ENCODE results near the gene GCNT2.
"Not testable (repeated sequence)": the region's sequence is repeated elsewhere in the genome, so short reads cannot be mapped to it uniquely, and the experiment has no call there.

GCNT2 gene

DNA sequence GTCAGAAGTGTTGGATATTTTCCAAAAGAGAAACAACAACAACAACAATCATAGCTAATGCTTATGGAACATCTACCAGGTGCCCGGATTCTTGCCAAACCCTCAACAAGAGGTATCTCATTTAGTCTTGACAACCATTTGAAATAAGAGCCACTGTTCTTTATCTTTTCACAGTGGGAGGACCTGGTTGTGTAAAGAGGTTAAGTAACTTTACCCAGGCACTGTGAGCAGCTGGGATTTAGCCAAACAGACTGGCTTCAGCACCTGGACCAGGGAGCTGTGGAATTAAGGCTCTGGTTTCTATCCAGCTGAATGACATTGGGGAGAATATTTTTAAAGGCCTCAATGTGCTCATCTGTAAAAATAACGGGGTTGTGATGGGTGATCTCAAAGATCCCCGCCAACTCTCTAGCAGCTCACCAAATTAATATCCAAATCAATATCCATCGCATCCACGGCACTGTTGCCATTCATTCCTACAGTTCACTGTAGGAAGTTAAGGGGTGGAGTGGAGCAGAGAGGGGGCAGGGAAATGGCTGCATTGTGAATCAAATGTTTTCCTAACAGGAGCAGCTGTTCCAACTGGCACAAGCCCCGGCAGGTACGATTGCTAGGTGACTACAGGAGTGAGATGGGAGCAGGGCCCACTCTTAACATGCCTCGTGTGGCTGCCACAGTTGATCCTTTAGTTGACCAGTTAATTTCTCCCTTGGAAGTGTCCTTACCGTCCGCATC lies 61.8 kb downstream of the GCNT2 start:
- no peak for DNase-seq

GRCh38 chr6:10583509-10583901 lies 62.4 kb downstream of the GCNT2 start:
- no peak for DNase-seq

- DNase-seq: no peak
Observed at GRCh38 chr6:10584607-10585006, 63.5 kb downstream of the GCNT2 start.

- DNase-seq: no peak
Observed at GRCh38 chr6:10585209-10585845, 64.2 kb downstream of the GCNT2 start.

DNA sequence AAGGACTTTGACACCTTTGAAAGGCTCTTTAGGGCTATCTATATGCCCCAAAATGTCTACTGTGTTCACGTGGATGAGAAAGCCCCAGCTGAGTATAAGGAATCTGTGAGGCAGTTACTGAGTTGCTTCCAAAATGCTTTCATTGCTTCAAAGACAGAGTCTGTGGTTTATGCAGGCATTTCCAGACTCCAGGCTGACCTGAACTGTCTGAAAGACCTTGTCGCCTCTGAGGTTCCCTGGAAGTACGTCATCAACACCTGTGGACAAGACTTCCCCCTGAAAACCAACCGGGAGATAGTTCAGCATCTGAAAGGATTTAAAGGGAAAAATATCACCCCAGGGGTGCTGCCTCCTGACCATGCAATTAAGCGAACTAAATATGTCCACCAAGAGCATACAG lies 65.2 kb downstream of the GCNT2 start:
- no peak for DNase-seq

DNA sequence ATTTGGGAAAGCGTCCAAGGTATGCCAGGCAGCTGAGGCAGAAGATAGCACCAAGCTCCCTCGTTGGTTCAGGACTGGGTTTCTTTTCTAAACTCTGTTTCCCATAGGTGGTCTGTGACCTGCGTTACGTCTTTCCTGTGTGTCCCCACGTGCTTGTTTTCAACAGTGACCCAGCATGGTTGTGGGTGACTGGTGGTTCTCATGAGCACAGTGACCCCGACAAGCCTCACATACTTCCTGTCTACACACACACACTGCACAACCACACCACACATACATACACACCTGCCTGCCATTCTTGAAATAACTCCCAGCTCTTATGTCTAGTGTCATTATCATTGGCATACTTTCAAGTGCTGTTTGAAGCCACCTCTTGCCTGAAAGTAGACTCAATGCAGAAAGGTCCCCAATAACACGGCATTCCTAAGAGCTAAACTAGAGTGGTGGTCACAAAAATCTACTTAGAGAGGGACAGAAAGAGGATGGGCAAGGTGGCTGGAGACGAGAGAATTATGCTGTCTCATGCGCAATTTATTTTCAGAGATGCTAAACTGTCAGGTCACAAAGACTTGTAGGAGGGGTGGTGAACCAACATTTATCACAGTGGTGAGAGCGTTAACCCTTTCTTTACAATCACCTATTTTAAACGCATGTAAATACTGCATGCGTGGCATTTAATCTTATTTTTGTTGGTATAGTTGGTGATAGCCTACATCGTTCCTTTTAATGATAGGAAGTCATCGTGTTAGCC lies 66.7 kb downstream of the GCNT2 start:
- DNase-seq: no peak

DNA sequence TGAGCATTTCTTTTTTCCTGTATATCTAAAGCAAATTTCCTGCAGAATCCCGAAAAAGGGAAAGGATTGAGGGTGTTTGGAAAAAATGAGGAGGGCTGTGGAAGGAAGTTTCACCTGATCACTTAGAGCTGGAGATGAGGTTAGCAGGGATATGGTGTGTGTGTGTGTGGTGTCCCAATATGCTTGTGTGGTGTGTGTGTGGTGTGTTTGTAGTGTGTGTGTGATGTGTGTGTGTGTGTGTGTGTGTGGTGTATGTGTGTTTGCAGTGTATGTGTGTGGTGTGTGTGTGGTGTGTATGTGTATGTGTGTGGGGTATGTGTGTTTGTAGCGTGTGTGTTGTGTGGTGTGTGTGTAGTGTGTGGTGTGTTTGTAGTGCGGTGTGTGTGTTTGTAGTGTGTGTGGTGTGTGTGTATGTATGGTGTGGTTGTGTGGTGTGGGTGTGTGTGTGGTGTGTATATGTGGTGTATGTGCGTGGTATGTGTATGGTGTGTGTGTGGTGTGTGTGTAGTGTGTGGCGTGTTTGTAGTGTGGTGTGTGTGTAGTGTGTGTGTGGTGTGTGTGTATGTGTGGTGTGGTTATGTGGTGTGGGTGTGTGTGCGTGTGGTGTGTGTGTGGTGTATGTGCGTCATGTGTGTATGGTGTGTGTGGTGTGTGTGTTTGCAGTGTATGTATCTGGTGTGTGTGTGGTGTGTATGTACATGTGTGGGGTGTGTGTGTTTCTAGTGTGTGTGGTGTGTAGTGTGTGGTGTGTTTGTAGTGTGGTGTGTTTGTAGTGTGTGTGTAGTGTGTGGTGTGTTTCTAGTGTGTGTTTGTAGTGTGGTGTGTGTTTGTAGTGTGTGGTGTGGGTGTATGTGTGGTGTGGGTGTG lies 67.6 kb downstream of the GCNT2 start:
- DNase-seq: no peak

DNA sequence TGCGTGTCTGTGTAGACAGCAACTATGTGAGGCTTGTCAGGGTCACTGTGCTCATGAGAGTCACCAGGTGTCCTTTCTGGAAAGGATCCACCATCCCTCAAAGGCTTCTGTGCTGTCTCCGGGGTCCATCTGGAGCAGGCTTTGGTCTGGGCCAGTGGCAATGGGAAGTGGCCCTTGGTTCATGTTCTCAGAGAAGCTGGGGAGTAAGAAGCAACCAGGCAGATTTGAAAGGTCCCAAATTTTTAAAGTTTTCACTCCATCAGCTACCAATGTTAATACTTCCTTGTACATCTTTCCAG lies 68.2 kb downstream of the GCNT2 start:
- no peak for DNase-seq

GRCh38 chr6:10589983-10590382 lies 68.8 kb downstream of the GCNT2 start:
- no peak for DNase-seq

DNA sequence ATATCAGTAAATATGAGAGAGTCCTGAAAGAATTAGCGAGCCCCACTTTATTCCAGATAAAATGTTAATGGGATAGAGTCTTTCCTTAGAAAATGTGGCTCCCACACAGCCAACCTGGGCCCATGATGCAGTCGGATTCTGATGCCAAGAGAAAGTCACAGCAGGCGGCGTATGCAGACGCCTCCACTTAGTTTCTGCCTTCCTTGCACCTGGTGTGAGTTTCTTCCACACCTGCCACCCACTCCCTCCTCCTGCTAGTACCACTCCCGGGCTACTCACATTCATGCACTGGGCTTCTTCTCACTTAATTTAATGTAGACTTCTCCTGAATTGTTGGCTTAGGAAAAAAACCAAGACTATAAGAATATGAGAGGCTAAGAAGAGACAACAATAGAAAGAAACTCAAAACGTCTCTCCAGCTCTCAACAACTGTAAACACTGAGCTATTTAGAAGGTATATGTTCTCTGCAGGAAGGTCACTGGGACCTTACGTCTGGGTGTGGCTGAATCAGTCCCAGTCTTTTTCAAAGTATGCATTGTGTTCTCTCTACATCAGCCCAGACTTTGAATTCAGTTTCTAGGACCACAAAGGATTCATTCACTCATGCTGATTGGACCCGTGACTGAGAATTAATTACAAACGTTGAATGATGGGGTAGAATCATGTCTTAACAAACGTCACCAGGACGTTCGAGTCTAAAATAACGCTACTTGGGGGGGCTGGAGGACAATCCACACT lies 70.4 kb downstream of the GCNT2 start:
- no peak for DNase-seq

GRCh38 chr6:10595731-10596664 lies 74.8 kb downstream of the GCNT2 start:
- no peak for DNase-seq

- no peak for DNase-seq
Observed at GRCh38 chr6:10597499-10598001, 76.4 kb downstream of the GCNT2 start.

GRCh38 chr6:10598084-10598960 lies 77.2 kb downstream of the GCNT2 start:
- no peak for DNase-seq

GRCh38 chr6:10599046-10599445 lies 77.9 kb downstream of the GCNT2 start:
- DNase-seq: no peak

DNA sequence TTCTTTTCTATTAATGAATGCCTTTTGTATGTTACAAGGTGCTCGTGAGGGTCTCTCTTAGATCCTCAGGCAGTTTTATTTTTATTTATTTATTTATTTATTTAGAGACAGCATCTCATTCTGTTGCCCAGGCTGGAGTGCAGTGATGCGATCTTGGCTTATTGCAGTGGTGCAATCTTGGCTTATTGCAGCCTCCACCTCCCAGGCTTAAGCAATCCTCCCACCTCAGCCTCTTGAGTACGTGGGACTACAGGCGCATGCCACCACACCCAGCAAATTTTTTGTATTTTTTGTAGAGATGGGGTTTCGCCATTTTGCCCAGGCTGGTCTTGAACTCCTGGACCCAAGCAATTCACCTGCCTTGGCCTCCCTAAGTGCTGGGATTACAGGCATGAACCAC lies 79.5 kb downstream of the GCNT2 start:
- DNase-seq: not testable (repeated sequence)

DNA sequence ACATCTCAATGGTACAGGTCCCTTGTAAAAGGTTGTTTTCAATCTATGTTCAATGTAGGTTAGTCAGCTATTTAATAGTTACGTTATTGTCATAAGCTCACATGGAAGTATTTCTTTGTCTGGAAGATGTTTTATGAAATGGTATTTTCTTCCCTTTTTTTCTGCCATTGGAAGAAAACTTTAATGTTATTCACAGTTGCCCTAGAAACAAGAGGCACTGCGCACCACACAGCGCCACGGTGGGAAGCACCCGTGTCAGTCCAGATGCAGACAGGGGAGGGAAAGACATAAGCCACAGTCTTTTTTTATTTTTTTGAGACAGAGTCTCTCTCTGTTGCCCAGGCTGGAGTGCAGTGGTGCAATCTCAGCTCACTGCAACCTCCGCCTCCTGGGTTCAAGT lies 82.1 kb downstream of the GCNT2 start:
- DNase-seq: no peak

- no peak for DNase-seq
Observed at GRCh38 chr6:10609038-10609437, 87.9 kb downstream of the GCNT2 start.

GRCh38 chr6:10610289-10610688 lies 89.1 kb downstream of the GCNT2 start:
- DNase-seq: no peak

GRCh38 chr6:10612161-10612560 lies 91.0 kb downstream of the GCNT2 start:
- DNase-seq: no peak

DNA sequence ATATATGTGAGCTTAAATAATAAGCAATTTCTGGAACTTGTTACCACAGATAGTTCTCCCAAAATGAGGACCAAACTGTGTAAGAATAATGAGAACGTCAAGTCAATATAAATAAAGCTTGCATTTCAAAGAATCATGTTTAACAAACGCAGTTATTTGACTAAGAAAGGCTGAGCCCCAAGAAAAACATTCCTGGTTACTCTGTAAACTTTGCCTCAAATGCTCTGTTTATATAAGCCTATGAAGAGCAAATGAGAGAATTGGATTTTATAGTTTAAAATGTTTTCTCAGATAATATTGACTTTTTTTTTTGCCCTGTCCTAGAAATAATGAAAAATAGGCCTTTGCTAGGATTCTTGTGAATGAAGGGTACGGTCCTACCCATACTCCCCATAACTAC lies 91.9 kb downstream of the GCNT2 start:
- DNase-seq: no peak

All from stimulated activated CD4-positive, alpha-beta T cell treated with anti-CD3 and anti-CD28 coated beads, Interleukin-4, amount 100 ng/mL, for 24 hours (primary cell).